HCEC 1CT (cell line): ENCODE measurements around the gene ZMIZ1.

Experiments used
- DNase-seq: peaks from one replicate; pipeline ENCODE4 v3.0.0-alpha.2; 2017

The ZMIZ1 gene

DNA sequence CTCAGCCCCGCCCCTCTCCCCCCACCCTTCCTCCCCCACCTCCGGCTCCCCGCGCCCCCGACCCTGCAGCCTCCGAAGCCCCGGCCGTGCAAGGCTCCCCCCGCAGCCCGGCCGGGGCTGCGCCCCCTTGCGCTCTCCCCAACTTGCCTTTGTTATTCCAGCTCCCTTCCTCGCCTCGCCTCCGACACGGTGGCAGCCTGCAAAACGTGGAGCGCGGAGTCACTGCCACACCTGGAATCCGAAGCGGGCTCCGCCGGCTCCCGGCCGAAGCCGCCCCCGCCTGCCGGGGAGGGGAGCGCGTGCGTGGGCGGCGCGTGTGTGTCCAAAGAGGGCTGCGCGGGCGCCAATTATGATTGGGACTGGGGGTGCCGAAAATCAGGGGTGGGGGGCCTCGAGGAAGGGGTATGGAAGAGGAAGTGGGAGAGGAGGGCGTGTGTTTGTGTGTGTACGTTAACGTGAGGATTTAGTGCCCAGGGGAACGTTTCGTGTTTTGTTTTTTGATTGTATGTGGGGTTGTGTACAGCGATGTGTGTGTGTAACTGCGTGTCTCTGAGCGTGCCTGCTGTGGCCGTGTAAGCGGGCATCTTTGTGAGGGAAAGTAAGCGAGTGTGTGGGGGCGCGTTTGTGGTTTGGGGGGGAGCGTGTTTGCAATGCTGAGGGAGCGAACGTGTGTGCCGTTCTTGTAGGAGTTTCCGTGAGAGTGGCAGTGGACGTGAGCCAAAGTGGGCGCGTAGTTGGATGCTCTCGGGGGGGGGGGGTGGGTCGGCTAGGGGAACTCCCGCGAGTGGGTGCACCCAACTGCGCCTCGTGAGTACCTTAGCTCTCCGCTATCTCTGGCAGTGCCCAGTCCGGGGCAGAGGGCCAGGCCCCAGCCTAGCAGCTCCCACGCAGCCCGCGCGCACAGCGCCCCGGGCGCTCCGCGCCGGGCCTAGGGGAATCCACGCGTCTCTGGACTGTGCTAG is 1.2 kb upstream of the ZMIZ1 start:
- peak; percentile 78 for DNase-seq

- no peak for DNase-seq
These were observed 584 bp upstream of the ZMIZ1 start for GRCh38 chr10:79068203-79068561.

GRCh38 chr10:79069325-79070080 is 737 bp downstream of the ZMIZ1 start:
- peak; percentile 36 for DNase-seq

GRCh38 chr10:79070081-79070605 is 1.4 kb downstream of the ZMIZ1 start:
- peak; percentile 32 for DNase-seq

GRCh38 chr10:79070606-79071395 is 2.0 kb downstream of the ZMIZ1 start:
- peak; percentile 69 for DNase-seq

GRCh38 chr10:79071396-79071923 is 2.7 kb downstream of the ZMIZ1 start:
- no peak for DNase-seq

- no peak for DNase-seq
These were observed 3.3 kb downstream of the ZMIZ1 start for GRCh38 chr10:79072041-79072441.

- DNase-seq = no peak
These were observed 4.4 kb downstream of the ZMIZ1 start for GRCh38 chr10:79072994-79073645.

DNA sequence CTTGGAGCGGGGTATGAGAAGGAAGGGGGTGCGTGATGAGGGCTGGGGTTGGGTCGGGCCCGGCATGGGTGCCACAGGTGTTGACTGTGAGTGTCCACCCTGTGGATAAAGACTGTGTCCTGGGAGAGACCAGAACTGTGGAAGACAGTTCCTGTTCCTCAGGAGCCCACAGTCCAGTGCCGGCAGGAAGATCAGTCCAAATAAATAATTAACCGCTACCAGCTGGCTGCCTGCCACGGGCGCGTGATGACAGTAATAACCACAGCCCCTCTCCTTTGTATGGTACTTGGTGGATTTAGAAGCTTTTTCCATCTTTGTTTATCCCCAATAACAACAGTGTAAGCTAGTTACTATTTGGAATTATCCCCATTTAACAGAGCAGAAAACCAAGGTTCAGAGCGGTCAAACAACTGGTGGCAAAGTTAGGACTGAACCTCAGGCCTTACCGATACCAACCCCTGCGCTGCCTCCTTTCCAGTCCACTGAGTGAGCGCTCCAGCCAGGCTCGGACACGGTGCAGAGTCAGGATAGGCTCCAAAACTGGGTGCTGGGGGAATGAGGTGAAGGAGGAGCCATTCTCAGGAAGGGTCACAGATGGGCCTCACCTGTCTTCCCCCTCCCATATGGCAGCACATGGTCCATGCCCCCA is 5.1 kb downstream of the ZMIZ1 start:
- peak; percentile 41 for DNase-seq

DNA sequence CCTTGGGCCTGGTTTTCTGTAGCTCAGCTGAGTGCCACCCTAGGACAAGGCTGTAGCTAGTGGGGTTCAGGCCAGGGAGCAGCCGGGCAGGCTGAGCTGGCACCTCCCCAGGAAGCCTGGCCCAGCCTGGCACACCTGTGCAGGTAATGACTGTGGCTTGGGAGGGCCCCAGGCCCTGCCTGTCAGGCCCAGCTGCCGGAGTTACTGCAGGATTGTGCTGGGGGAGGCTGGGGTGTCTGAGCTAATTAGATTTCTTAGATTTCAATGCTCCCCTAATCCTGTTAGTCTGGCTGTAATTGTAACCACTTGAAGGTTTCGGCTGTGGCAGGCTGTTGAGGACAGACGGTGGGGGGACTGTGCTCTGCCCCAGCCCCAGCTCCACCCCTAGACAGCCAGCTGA is 6.0 kb downstream of the ZMIZ1 start:
- DNase-seq = no peak

DNA sequence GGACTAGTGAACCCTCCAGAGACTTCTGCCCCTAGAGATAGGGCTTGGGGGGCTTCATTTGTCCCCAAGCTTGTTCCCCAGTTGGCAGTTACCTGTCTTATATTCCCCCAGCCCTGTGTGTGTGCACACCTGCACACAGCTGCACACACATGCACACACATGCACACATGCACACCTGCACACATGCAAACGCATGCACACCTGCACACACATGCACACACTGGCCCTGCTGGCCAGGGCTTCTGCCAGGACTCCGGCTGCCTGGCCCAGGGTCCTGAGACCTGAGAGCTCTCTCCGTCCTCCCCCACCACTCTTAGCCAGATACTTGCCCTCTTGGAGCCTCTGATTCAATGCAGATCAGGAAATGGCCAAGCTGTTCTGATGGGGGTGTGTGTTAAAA is 6.7 kb downstream of the ZMIZ1 start:
- no peak for DNase-seq

- DNase-seq = no peak
These were observed 8.9 kb downstream of the ZMIZ1 start for GRCh38 chr10:79077488-79078173.

DNA sequence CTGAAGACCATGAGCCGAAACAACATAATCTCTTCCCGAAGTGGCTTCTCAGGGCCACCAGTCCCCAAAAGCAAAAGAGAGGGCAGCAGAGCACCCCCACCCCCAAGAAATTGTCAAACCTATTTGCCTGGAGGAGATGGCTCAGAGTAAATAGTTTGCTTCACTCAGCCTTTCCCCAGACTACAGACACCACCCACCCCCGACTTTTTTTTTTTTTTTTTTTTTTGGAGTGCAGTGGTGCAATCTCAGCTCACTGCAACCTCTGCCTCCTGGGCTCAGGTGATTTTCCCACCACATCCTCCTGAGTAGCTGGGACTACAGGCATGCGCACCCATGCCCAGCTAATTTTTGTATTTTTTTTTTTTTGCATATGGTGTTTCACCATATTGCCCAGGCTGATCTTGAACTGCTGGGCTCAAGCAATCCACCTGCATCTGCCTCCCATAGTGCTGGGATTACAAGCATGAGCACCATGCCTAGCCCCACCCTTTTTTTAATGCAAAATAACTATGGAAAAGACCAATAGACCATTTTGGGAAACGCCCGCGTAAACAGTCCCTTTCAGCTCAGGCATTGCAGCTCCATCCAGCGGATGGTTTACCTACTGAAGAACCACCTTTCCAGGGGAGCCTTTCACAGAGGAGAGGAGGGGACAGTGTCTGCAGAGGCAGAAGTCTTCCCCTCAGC is 9.7 kb downstream of the ZMIZ1 start:
- no peak for DNase-seq

GRCh38 chr10:79079054-79079397 is 10.3 kb downstream of the ZMIZ1 start:
- DNase-seq = no peak

- peak; percentile 50 for DNase-seq
These were observed 11.0 kb downstream of the ZMIZ1 start for GRCh38 chr10:79079490-79080355.

GRCh38 chr10:79081353-79082034 is 12.7 kb downstream of the ZMIZ1 start:
- peak; percentile 83 for DNase-seq

DNA sequence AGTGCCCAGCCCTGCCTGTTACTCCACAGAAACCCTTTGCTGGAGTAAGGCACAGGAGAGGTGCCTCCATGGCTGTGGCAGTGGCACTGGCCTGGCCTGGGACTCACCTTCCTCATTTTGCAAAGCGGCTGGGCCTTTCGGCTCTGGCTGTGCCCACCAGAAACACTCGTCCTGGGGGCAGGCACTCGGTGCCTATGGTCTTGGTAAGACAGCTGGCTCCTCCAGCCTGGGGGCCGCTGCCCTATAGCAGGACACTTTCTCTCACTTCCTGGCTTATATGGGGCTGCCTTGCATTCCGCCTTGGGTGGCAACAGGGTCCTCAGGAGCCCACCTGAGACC is 13.2 kb downstream of the ZMIZ1 start:
- no peak for DNase-seq

DNA sequence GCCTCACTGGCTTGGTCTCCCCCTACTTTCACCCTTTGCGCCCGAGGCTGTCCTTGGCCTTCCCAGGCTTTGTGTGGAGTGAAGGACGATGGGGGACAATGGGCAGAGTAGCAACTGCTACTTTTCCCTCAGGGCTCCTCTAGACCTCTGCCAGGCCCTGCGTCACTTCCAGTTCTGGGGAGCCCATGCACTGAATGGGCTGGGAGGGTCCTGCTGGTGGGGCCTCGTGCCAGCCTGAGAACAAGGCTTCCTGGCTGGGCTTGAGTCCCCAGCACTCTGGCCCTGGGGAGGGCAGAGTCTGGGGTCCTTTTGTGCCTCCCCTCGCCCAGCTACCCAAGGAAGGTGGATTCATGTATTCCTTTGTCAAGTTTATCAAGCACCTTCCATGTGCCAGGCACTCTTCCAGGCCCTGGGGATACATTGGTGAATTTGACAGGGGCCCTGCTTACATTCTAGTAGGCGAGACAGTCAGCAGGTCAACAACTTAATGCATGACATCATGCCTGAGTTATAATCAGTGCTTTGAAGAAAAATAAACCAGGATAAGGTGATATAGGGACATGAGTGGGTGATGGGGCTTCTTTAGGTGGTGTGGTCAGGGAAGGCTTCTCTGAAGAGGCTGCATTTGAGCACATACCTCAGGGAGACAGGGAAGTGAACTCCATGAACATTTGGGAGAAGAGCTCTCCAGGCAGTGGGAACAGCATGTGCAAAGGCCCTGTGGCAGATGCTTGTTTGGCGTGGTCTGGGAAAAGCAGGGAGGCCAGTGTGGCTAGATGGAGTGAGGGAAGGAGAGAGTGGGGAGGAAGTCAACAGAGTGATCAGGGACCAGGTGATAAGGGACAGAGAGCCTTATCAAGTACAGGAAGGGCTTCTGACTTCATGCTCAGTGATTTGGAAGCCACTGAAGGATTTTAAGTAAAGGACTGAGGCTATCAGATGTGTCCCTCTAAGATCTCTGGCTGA is 14.1 kb downstream of the ZMIZ1 start:
- peak; percentile 21 for DNase-seq
